HG02943 (cell line): ENCODE results near the gene PDE6A.
"Not testable (repeated sequence)": the region's sequence is repeated elsewhere in the genome, so short reads cannot be mapped to it uniquely, and the experiment has no call there.

Experiments
- ATAC-seq: cut with Tn5 transposase; IDR thresholded peaks from one replicate; pipeline ENCODE4 v1.9.1; 2021; ENCODE audit warnings: mild to moderate bottlenecking, low read depth, moderate library complexity; ENCODE audit not compliant: unreplicated experiment

The PDE6A gene

GRCh38 chr5:149870232-149870631, 74.4 kb downstream of the PDE6A start:
- no peak for ATAC-seq

- no peak for ATAC-seq
Observed at GRCh38 chr5:149869411-149869821, 75.2 kb downstream of the PDE6A start.

- no peak for ATAC-seq
Observed at GRCh38 chr5:149865746-149866145, 78.8 kb downstream of the PDE6A start.

DNA sequence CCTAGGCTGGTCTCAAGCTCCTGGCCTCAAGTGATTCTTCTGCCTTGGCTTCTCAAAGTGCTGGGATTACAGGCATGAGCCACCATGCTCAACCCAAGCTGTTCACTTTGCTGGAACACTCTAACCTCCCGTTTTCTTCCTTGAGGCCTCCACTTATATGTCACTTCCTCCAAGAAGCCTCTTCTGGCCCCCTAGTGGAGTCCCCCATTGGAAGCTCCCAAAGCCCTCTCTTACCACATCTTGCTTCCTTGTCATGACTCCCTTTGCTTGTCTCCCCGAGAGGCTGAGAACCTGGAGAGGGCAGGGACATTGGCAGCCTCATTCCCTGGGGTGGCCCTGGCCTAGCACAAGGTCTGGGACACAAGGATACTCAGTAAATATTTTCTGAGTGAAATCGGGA, 80.8 kb downstream of the PDE6A start:
- ATAC-seq: no peak

- ATAC-seq: no peak
Observed at GRCh38 chr5:149863176-149863575, 81.4 kb downstream of the PDE6A start.

GRCh38 chr5:149860801-149861322, 83.7 kb downstream of the PDE6A start:
- ATAC-seq: peak; percentile 60

DNA sequence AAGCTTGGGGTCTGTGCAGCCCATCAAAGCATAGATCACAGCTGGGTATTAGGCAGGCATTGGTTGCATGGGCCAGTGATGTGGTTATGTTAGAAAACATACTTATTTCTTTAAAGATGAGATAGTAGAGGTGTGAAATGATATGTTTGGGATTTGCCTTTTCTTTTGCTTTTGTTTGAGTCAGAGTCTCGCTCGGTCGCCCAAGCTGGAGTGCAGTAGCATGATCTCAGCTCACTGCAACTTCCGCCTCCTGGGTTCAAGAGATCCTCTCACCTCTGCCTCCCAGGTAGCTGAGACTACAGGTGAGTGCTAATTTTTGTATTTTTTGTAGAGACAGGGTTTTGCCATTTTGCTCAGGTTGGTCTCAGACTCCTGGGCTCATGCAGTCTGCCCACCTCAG, 84.8 kb downstream of the PDE6A start:
- no peak for ATAC-seq

DNA sequence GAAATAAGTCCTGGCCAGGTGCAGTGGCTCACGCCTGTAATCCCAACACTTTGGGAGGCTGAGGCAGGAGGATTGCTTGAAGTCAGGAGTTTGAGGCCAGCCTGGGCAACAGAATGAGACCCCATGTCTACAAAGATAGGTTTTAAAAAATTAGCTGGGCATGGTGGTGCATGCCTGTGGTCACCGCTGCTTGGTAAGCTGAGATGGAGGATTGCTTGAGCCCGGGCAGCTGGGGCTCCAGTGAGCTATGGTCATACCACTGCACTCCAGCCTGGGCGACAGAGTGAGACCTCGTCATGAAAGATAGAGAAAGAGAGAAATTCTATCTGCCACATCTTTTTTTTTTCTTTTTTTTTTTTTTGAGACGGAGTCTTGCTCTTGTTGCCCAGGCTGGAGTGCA, 86.1 kb downstream of the PDE6A start:
- ATAC-seq: not testable (repeated sequence)

- ATAC-seq: no peak
Observed at GRCh38 chr5:149857499-149857898, 87.1 kb downstream of the PDE6A start.

- ATAC-seq: no peak
Observed at GRCh38 chr5:149855366-149855765, 89.2 kb downstream of the PDE6A start.

- no peak for ATAC-seq
Observed at GRCh38 chr5:149854866-149855265, 89.7 kb downstream of the PDE6A start.

DNA sequence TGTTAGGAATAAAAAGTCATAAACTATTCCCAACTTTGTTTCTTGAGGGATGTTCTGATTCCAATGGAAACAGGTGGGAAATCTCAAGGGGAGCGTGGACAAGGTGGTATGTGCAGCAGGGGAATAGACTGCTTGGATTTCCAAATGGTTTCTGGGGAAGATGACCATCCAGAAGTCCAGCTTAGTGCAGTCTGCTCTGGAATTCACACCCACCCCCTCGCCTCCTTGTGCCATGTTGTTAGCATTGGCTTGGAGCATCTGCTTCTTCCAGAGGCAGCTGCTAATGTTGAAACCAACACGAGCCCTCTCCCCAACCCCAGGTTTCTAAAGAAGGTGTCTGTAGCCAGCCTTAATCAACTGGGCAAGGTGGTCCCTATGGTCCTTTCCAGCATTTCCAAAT, 90.9 kb downstream of the PDE6A start:
- no peak for ATAC-seq

DNA sequence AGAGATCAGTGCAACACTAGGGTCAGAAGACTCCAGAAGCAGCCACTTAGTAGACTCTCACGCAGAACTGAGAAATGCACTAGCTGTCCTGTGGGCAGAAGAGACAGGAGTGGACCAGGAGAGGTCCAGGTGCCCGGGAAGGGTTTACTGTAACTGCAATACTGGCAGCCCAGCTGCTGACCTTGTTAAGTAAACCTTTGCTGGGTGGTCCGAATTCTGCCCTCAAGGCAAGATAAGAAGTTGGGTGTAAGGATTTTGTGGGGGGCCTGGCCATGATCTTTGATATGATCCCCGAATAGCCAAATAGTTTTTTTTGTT, 91.3 kb downstream of the PDE6A start:
- no peak for ATAC-seq

DNA sequence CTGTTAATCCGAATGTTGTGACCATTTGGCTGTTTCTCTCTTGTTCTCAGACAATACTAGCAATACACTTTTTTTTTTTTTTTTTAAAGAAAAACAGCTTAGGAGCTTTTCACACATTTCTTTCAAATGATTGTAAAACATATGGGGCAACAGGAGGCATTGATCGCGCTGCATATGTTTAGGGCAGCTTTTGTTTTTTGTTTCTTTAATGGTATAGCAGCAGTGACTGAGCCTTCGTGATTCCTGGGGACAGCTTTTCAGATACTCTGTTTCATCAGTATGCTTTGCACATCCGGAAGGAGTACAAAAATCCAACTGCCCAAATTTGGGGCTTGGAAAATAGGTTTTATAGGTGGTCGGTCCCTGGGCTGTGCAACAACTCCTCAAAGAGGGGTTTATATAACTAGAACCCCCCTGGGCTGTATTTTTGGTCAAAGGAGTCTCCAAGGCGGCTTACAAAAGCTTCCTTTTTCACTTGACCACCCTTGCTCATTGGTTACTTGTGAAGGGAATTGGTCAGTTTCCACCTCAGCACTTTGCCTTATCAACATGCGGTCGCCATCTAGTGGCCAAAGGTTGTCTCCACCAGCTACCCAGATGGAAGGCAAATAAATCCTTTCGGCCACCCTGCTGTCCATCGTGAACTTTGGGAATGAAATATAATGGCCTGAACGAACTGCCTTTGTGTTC, 91.8 kb downstream of the PDE6A start:
- ATAC-seq: no peak

DNA sequence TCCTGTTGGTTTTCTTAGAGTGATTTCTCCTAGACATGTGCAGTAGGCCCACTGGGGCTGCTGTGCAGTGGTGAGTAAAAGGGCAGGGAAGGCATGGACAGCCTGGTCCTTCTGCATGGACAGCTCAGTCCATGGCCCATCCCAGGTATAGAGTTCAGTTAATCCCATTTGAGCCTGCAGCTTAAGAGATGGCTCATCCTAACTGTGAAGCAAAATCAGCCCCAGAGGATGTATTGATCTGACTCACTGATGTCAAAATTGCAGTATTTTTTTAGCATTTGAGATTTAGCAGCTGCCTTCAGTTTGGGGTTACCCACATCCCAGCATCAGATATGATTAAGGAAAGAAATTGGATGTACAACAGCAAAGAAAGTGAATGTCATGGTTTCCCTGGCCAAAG, 93.4 kb downstream of the PDE6A start:
- ATAC-seq: no peak

DNA sequence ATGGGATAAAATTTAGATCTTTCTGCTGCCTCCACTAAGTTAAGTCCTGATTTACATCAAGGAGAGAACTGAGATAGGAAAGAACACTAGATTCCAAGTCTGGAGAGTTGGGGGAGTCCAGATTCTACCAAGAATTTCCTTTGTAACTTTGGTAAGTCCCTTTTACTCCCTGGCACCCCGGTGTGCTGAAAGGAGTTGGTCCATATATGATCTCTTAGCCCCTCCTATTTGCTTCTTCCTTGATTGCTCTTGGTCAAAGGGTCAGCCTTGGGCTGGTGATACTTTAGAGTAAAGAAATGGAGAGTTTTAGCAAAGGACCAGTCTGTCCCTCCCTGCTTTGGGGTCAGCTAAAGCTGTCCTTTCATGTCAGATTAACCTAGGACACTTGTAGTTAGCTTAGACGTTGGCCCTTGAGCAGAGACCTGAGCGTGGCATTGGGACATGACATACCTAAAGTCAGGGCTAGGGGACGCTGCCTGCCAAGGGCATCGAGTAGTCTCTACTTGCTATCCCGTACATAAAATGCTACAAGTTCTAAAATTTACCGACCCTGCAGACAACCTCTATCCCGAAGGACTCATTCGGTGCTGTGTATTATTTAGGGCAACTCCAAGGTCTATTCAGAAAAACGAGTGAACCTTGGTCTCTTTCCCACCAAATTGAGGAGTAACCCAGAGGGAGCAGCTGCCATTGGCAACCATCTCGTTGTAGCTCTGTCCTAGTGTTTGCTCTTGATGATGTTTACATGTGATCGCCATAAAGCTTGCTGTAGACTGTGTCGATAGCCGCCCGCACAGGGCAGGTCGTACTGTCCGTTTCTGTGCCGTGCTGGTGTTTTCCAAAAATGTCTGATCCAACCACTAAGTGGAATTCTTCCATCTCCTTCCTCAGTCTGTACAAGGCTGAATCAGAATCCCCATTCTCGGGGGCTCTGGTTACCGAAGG, 94.4 kb downstream of the PDE6A start:
- ATAC-seq: no peak

GRCh38 chr5:149849280-149849965, 95.2 kb downstream of the PDE6A start:
- no peak for ATAC-seq

GRCh38 chr5:149847611-149848010, 97.0 kb downstream of the PDE6A start:
- no peak for ATAC-seq

- no peak for ATAC-seq
Observed at GRCh38 chr5:149846021-149846420, 98.6 kb downstream of the PDE6A start.

DNA sequence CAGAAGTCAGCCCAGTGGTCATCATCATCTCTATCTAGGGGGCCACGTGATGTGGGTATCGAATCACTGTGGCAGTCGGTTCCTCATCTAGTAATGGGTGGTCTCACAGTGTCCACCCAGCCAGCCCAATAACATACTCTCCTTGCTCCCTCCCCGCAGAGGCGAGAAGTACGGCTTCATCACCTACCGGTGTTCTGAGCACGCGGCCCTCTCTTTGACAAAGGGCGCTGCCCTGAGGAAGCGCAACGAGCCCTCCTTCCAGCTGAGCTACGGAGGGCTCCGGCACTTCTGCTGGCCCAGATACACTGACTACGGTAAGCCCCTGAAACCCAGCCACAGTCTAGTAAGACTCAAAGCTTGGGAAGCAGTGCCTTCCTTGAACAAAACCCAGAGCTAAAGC, 99.0 kb downstream of the PDE6A start:
- no peak for ATAC-seq
